H1 (cell line): ENCODE measurements around the gene PHKG2. TPM values are rescaled to one million over a fixed set of nuclear protein-coding genes. Genes with fewer than 3 reads are reported as not detected.

Source experiments
- CTCF ChIA-PET: fragments of 300-600 bp; sonication (Branson Sonifier 250); formaldehyde crosslinking; loops from one replicate; lab custom pipeline; 2021; ENCODE audit not compliant: partially characterized antibody; lab: Charles Lee
- POLR2A ChIA-PET: fragments of 300-600 bp; sonication (Branson Sonifier 250); formaldehyde crosslinking; loops from one replicate; lab custom pipeline; 2021; ENCODE audit warnings: inconsistent platforms; ENCODE audit not compliant: partially characterized antibody; lab: Charles Lee
- DNase-seq, 2 experiments: peaks; one replicate each; pipeline versions ENCODE4 v3.0.0 to v3.0.0-alpha.2; 2010 to 2022; ENCODE audit warnings: low spot score in 2 of 2, low read depth in 1 of 2, mixed read lengths in 1 of 2
- FAIRE-seq: peaks from 2 replicates; lab custom pipeline; 2011; peaks lifted over from hg19 to GRCh38; lab: Jason Lieb, UNC
- H2AFZ ChIP-seq: 2 replicates; pipeline ENCODE4 v1.8.1; 2012; ENCODE audit warnings: low read length, inconsistent platforms
- H2AK5ac ChIP-seq: 2 replicates; pipeline ENCODE4 v1.6.1; 2013; ENCODE audit warnings: low read depth, low read length
- H2BK120ac ChIP-seq: replicated peaks from 2 replicates; pipeline ENCODE3; 2013; ENCODE audit warnings: low read depth, low read length, inconsistent platforms
- H2BK12ac ChIP-seq: 2 replicates; pipeline ENCODE4 v1.6.1; 2013; ENCODE audit warnings: low read depth, low read length
- H2BK15ac ChIP-seq: 2 replicates; pipeline ENCODE4 v1.6.1; 2013; ENCODE audit warnings: low read length
- H2BK20ac ChIP-seq: 2 replicates; pipeline ENCODE4 v1.6.1; 2013; ENCODE audit warnings: low read length
- H2BK5ac ChIP-seq: 2 replicates; pipeline ENCODE4 v1.6.1; 2013; ENCODE audit warnings: low read depth, low read length
- H3K14ac ChIP-seq: 2 replicates; pipeline ENCODE4 v1.6.1; 2013; ENCODE audit warnings: inconsistent platforms; ENCODE audit not compliant: insufficient read length
- H3K18ac ChIP-seq: 2 replicates; pipeline ENCODE4 v1.6.1; 2013; ENCODE audit warnings: low read length; ENCODE audit errors: extremely low read depth
- H3K23ac ChIP-seq: 2 replicates; pipeline ENCODE4 v1.6.1; 2013; ENCODE audit warnings: inconsistent platforms; ENCODE audit not compliant: insufficient read length
- H3K23me2 ChIP-seq: 2 replicates; pipeline ENCODE4 v1.6.1; 2013; ENCODE audit warnings: low read depth, low read length
- H3K27ac ChIP-seq: 2 replicates; pipeline ENCODE4 v1.6.1; 2011; ENCODE audit warnings: low read depth, low read length, inconsistent platforms
- H3K27me3 ChIP-seq, 4 experiments: replicated peaks in 1 of 4; 1 replicate in 1 of 4; 2 replicates in 3 of 4; pipeline versions ENCODE4 v1.6.1 to v1.8.1; 2011 to 2013; ENCODE audit warnings: low read length in 3 of 4, mild to moderate bottlenecking in 3 of 4, inconsistent platforms in 2 of 4, mixed read lengths in 2 of 4, moderate library complexity in 1 of 4; ENCODE audit not compliant: control insufficient read depth in 3 of 4, insufficient read depth in 3 of 4; ENCODE audit errors: extremely low read depth in 1 of 4
- H3K36me3 ChIP-seq, 4 experiments: 2 replicates each; pipeline versions ENCODE4 v1.6.1 to v1.8.1; 2011 to 2013; ENCODE audit warnings: mild to moderate bottlenecking in 4 of 4, low read length in 3 of 4, moderate library complexity in 2 of 4, control low read depth in 1 of 4, inconsistent platforms in 1 of 4; ENCODE audit not compliant: insufficient read depth in 4 of 4, control insufficient read depth in 2 of 4
- H3K4ac ChIP-seq: replicated peaks from 2 replicates; pipeline ENCODE3; 2013; ENCODE audit warnings: low read length, low read depth, mixed read lengths, inconsistent platforms; ENCODE audit not compliant: insufficient read length
- H3K4me1 ChIP-seq, 4 experiments: replicated peaks in 1 of 4; 1 replicate in 1 of 4; 2 replicates in 3 of 4; pipeline versions ENCODE4 v1.6.1 to v1.8.1; 2011 to 2013; ENCODE audit warnings: low read length in 3 of 4, inconsistent platforms in 2 of 4, mixed read lengths in 1 of 4; ENCODE audit not compliant: insufficient read depth in 4 of 4, control insufficient read depth in 3 of 4
- H3K4me2 ChIP-seq, 2 experiments: 2 replicates each; pipeline versions ENCODE4 v1.6.1 to v1.8.1; 2011 to 2013; ENCODE audit warnings: low read depth in 2 of 2, low read length in 2 of 2, control low read depth in 1 of 2, inconsistent platforms in 1 of 2, mild to moderate bottlenecking in 1 of 2; ENCODE audit not compliant: insufficient read depth in 1 of 2
- H3K4me3 ChIP-seq, 4 experiments: fragments of 200-600, 300-600 bp in 1 of 4; sonication (generic), shearing (Covaris generic), sonication (Bioruptor Twin) in 1 of 4; 2 replicates each; pipeline versions ENCODE4 v1.5.1 to v1.8.1; 2011 to 2016; ENCODE audit warnings: low read length in 4 of 4, low read depth in 3 of 4, control low read depth in 2 of 4, inconsistent platforms in 2 of 4, mild to moderate bottlenecking in 2 of 4, mixed read lengths in 1 of 4, moderate library complexity in 1 of 4; ENCODE audit not compliant: insufficient read depth in 2 of 4; ENCODE audit errors: extremely low read depth in 1 of 4
- H3K56ac ChIP-seq: replicated peaks from 2 replicates; pipeline ENCODE3; 2013; ENCODE audit warnings: low read depth, mild to moderate bottlenecking, mixed read lengths, low read length, inconsistent platforms; ENCODE audit not compliant: insufficient read length
- H3K79me1 ChIP-seq: 2 replicates; pipeline ENCODE4 v1.6.1; 2013; ENCODE audit warnings: low read depth, low read length, control low read depth
- H3K79me2 ChIP-seq, 2 experiments: 2 replicates each; pipeline versions ENCODE4 v1.6.1 to v1.8.1; 2012 to 2013; ENCODE audit warnings: low read length in 2 of 2, mild to moderate bottlenecking in 2 of 2, inconsistent platforms in 1 of 2; ENCODE audit not compliant: insufficient read depth in 2 of 2, control insufficient read depth in 1 of 2
- H3K9ac ChIP-seq, 4 experiments: replicated peaks in 1 of 4; 1 replicate in 1 of 4; 2 replicates in 3 of 4; pipeline versions ENCODE4 v1.6.1 to v1.8.1; 2011 to 2013; ENCODE audit warnings: low read depth in 3 of 4, low read length in 3 of 4, control low read depth in 2 of 4, mild to moderate bottlenecking in 2 of 4, moderate library complexity in 2 of 4, inconsistent platforms in 1 of 4; ENCODE audit errors: extremely low read depth in 1 of 4
- H3K9me3 ChIP-seq, 2 experiments: 2 replicates each; pipeline versions ENCODE4 v1.6.1 to v1.8.1; 2012 to 2013; ENCODE audit warnings: mild to moderate bottlenecking in 2 of 2, moderate library complexity in 2 of 2, control low read depth in 1 of 2, inconsistent platforms in 1 of 2, low read depth in 1 of 2, low read length in 1 of 2, mixed read lengths in 1 of 2; ENCODE audit not compliant: insufficient read depth in 2 of 2
- H4K20me1 ChIP-seq, 2 experiments: replicated peaks in 1 of 2; 2 replicates each; pipeline versions ENCODE3 to v1.8.1; 2011 to 2013; ENCODE audit warnings: inconsistent platforms in 2 of 2, low read length in 2 of 2, mild to moderate bottlenecking in 1 of 2; ENCODE audit not compliant: insufficient read depth in 2 of 2, control insufficient read depth in 1 of 2
- H4K5ac ChIP-seq: 2 replicates; pipeline ENCODE4 v1.6.1; 2013; ENCODE audit warnings: low read length, low read depth, mixed read lengths, inconsistent platforms; ENCODE audit not compliant: insufficient read length
- H4K8ac ChIP-seq: 2 replicates; pipeline ENCODE4 v1.8.0; 2013; ENCODE audit warnings: mild to moderate bottlenecking, moderate library complexity, low read length, inconsistent platforms; ENCODE audit not compliant: insufficient read depth; ENCODE audit errors: extremely low read depth
- H4K91ac ChIP-seq: replicated peaks from 2 replicates; pipeline ENCODE3; 2013; ENCODE audit warnings: low read length, mixed read lengths, inconsistent platforms; ENCODE audit not compliant: insufficient read length
- ASH2L ChIP-seq: fragments of 200-600, 300-600 bp; sonication (generic); IDR thresholded peaks from one replicate; pipeline ENCODE4 v1.7.1; 2017; ENCODE audit warnings: low read length
- CEBPB ChIP-seq: IDR thresholded peaks from 2 replicates; pipeline ENCODE4 v1.6.1; 2012; ENCODE audit warnings: low read depth, low read length
- HDAC2 ChIP-seq, 2 experiments: fragments of 300-600 bp in 1 of 2; sonication (generic) in 1 of 2; IDR thresholded peaks; 2 replicates each; pipeline ENCODE4 v1.6.1; 2011 to 2012; ENCODE audit warnings: low read depth in 2 of 2, low read length in 2 of 2, mild to moderate bottlenecking in 2 of 2, moderate library complexity in 2 of 2, borderline replicate concordance in 1 of 2, inconsistent platforms in 1 of 2
- POLR2A ChIP-seq, 2 experiments: IDR thresholded peaks; 1 replicate in 1 of 2; 2 replicates in 1 of 2; pipeline ENCODE4 v1.6.1; 2011; ENCODE audit warnings: low read depth in 2 of 2, low read length in 2 of 2, mild to moderate bottlenecking in 2 of 2; ENCODE audit errors: control extremely low read depth in 1 of 2
- POLR2AphosphoS5 ChIP-seq: IDR thresholded peaks from 2 replicates; pipeline ENCODE4 v1.6.1; 2011; ENCODE audit warnings: low read depth, low read length
- SIN3A ChIP-seq, 2 experiments: IDR thresholded peaks in 1 of 2; conservative IDR thresholded peaks in 1 of 2; 2 replicates each; pipeline ENCODE4 v1.6.1; 2011 to 2012; ENCODE audit warnings: low read length in 2 of 2, improper control_type of control experiment in 1 of 2, low read depth in 1 of 2, mild to moderate bottlenecking in 1 of 2
- ZNF274 ChIP-seq: IDR thresholded peaks from 2 replicates; pipeline ENCODE4 v1.7.0; 2012; ENCODE audit warnings: low read length, borderline replicate concordance; ENCODE audit errors: extremely low read depth
- WGBS, 2 experiments: shearing (Covaris generic) in 1 of 2; methylation state at CpG; one replicate each; pipeline versions ENCODE4 v1.1.6 to v1.1.7; 2013 to 2015; ENCODE audit warnings: low lambda C conversion rate in 2 of 2, mixed read lengths in 2 of 2, inconsistent platforms in 1 of 2, low coverage in 1 of 2, missing lambda C conversion rate in 1 of 2; ENCODE audit not compliant: insufficient replicate concordance in 2 of 2, insufficient coverage in 1 of 2, insufficient read length in 1 of 2; ENCODE audit errors: extremely low coverage in 1 of 2, missing lambda C conversion rate in 1 of 2; 5-methylcytosine and 5-hydroxymethylcytosine counted together
- polyA plus RNA-seq, 7 experiments: library from polyadenylated mRNA; depleted of rRNA in 3 of 7; stranded (reverse) in 5 of 7; unstranded in 2 of 7; fragments of >200 nt in 5 of 7; fragments of 200-250 nt in 2 of 7; gene quantifications; 1 replicate in 5 of 7; 2 replicates in 1 of 7; 4 replicates in 1 of 7; pipeline versions ENCODE4 v1.2.1 to v1.2.3, GENCODE V29; 2011 to 2013; ENCODE audit warnings: missing spikeins in 2 of 7, mixed read lengths in 2 of 7
- total RNA-seq: library from RNA; stranded (reverse); fragmentation: NEBNext Ultra II Directional; extraction: Animal tissue kit (Norgen Biotek cat#: 25700); gene quantifications from 2 replicates; pipeline ENCODE4 v1.2.1, GENCODE V29; 2021

Gene PHKG2
- total and polyA plus RNA-seq, 2 of the 8 experiments (the other 6 are each of a cell fraction or from before 2014, with no cell fraction given): 36.0 to 53.4 TPM

DNA sequence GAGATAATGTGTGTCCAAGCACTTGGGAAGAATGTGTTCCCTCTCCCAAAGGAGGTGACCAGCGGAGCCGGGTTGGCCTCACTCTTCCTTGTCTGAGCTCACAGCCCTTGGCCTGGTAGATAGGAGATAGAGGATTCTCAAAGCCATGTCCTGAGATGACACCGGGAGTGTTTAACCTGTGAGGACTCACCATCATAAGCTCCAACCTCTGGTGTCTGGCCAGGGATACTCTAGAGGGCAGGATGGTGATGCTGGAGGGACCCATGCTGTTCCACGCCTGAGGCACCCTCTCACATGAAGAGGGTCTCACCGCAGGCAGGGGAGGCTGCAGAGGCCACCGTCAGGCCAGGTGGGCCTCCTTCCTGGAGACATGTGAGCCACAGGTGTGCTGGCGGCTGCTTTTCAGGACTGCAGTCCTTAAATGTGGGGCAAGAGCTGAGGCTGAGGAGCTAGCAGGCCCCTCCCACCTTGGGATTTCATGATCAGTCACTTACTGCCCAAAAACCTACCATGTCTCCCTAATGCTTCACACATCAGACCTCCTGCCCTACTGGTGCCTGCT, 45.4 kb downstream of the PHKG2 start:
- no peaks in the 10 kb centered on the region for H3K79me1 ChIP-seq
- H3K79me2 ChIP-seq: no peaks in the 10 kb centered on the region
- H3K14ac ChIP-seq: no peak overlapping the region
- no peak overlapping the region for H4K91ac ChIP-seq
- H3K27ac ChIP-seq: no peak overlapping the region
- no peak overlapping the region for H3K4ac ChIP-seq
- ChIA-PET CTCF (interaction anchor here (0.8 to 3.2 kb wide), 6 partner anchors 8 to 53 kb away, joined by 3 to 21 read pairs (median 4); no protein-coding TSS in a partner anchor), POLR2A (interaction anchor here (0.6 to 2.4 kb wide), 8 partner anchors 10 to 103 kb away, joined by 3 to 9 read pairs (median 5); no protein-coding TSS in a partner anchor)
- H3K27me3 ChIP-seq: peaks cover 0 to 3% (median 0%) of the 10 kb centered on the region in 4 experiments; a peak in 2 of 7 replicates
- H4K20me1 ChIP-seq: no peaks in the 10 kb centered on the region
- H3K9ac ChIP-seq: no peak overlapping the region
- no peak overlapping the region for H2BK12ac ChIP-seq
- WGBS, 2 experiments: 77% methylated on average over 6 of the region's 7 CpGs; no CpG with 5 or more reads in 1 of the 2 experiments
- H3K36me3 ChIP-seq: no peaks in the 10 kb centered on the region
- TF ChIP-seq SIN3A (conservative IDR thresholded peaks at IDR 0.05 in 1 of 2, IDR thresholded peaks at IDR 0.05 in 1 of 2; ENCODE audit: low read depth in 1 of 2, low read length in 2 of 2) (no peak), ASH2L (no peak), ZNF274 (no peak), HDAC2 (IDR thresholded peaks at IDR 0.05; ENCODE audit: borderline replicate concordance in 1 of 2, low read depth in 2 of 2, low read length in 2 of 2) (no peak), POLR2A (IDR thresholded peaks at IDR 0.05; ENCODE audit: control extremely low read depth in 1 of 2, low read depth in 2 of 2, low read length in 2 of 2) (no peak), CEBPB (no peak), POLR2AphosphoS5 (no peak)
- H3K4me1 ChIP-seq: no peaks in the 10 kb centered on the region
- no peak overlapping the region for H3K18ac ChIP-seq
- no peaks in the 10 kb centered on the region for H3K23me2 ChIP-seq
- no peak overlapping the region for H4K8ac ChIP-seq
- no peak overlapping the region for H2AK5ac ChIP-seq
- H2BK20ac ChIP-seq: no peak overlapping the region
- H3K9me3 ChIP-seq: no peaks in the 10 kb centered on the region
- no peak overlapping the region for H3K4me2 ChIP-seq
- no peak overlapping the region for H2AFZ ChIP-seq
- H4K5ac ChIP-seq: no peak overlapping the region
- H3K4me3 ChIP-seq: no peak overlapping the region
- no peak overlapping the region for H2BK15ac ChIP-seq
- no peak overlapping the region for H3K23ac ChIP-seq
- DNase-seq (no peak), FAIRE-seq (no peak)
- no peak overlapping the region for H3K56ac ChIP-seq
- no peak overlapping the region for H2BK120ac ChIP-seq
- no peak overlapping the region for H2BK5ac ChIP-seq
